ENCODE results near the gene ZNF768. TPM values are rescaled to one million over a fixed set of nuclear protein-coding genes. Genes with fewer than 3 reads are reported as not detected.

The ZNF768 gene
- total and polyA plus RNA-seq, 2 donors from 2014 or later, result 36.2 to 46.9 TPM

DNA sequence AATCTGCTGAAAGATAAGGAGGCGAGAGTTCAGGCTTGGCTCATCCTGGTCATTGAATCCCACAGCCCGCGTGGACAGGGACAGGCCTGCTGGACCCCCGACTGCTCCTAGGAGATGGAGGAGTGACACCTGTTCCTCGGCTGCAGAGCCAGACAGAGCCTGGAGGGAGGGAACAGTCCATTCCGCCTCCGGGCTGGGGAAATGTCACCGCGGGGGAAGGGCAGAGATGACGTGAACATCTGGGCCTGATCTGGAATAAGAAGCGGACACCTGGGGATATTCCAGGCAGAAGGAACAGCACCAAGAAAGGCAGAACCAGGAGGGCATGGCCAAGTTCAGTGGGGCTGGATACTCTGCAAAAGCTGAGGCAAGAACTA, 6.8 kb upstream of the ZNF768 start:
- Histone ChIP-seq H3K9me3 (ENCODE audit: control insufficient read depth in 2 of 3, insufficient read depth in 1 of 3, low read length in 3 of 3) (no peaks in the 10 kb centered on the region), H3K27me3 (ENCODE audit: control insufficient read depth, insufficient read depth, low read length) (no peaks in the 10 kb centered on the region), H3K4me1 (ENCODE audit: control insufficient read depth in 2 of 3, insufficient read depth in 2 of 3, low read depth in 1 of 3, low read length in 3 of 3) (peaks cover 0 to 11% (median 8%) of the 10 kb centered on the region in 3 donors), H3K9ac (ENCODE audit: low read length in 3 of 3) (peak overlapping the region in 1 of 3 donors; percentile 27), H3K4me3 (ENCODE audit: low read length in 3 of 3) (no peak overlapping the region), H3K36me3 (ENCODE audit: control insufficient read depth in 2 of 3, insufficient read depth in 3 of 3, low read length in 3 of 3) (peaks cover 0 to 6% (median 2%) of the 10 kb centered on the region in 3 donors), H3K27ac (ENCODE audit: low read depth in 2 of 2, low read length in 2 of 2) (no peak overlapping the region)
- no peak for FAIRE-seq
- intact Hi-C loops (cut with DNase I), result no loop called here
- peak in 3 of 5 donors; percentile 24 to 68 (median 42) for DNase-seq
- TF ChIP-seq, protein P1, sequence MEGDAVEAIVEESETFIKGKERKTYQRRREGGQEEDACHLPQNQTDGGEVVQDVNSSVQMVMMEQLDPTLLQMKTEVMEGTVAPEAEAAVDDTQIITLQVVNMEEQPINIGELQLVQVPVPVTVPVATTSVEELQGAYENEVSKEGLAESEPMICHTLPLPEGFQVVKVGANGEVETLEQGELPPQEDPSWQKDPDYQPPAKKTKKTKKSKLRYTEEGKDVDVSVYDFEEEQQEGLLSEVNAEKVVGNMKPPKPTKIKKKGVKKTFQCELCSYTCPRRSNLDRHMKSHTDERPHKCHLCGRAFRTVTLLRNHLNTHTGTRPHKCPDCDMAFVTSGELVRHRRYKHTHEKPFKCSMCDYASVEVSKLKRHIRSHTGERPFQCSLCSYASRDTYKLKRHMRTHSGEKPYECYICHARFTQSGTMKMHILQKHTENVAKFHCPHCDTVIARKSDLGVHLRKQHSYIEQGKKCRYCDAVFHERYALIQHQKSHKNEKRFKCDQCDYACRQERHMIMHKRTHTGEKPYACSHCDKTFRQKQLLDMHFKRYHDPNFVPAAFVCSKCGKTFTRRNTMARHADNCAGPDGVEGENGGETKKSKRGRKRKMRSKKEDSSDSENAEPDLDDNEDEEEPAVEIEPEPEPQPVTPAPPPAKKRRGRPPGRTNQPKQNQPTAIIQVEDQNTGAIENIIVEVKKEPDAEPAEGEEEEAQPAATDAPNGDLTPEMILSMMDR (IDR thresholded peaks at IDR 0.05; ENCODE audit: borderline replicate concordance, extremely low read depth, insufficient read depth), result no peak

DNA sequence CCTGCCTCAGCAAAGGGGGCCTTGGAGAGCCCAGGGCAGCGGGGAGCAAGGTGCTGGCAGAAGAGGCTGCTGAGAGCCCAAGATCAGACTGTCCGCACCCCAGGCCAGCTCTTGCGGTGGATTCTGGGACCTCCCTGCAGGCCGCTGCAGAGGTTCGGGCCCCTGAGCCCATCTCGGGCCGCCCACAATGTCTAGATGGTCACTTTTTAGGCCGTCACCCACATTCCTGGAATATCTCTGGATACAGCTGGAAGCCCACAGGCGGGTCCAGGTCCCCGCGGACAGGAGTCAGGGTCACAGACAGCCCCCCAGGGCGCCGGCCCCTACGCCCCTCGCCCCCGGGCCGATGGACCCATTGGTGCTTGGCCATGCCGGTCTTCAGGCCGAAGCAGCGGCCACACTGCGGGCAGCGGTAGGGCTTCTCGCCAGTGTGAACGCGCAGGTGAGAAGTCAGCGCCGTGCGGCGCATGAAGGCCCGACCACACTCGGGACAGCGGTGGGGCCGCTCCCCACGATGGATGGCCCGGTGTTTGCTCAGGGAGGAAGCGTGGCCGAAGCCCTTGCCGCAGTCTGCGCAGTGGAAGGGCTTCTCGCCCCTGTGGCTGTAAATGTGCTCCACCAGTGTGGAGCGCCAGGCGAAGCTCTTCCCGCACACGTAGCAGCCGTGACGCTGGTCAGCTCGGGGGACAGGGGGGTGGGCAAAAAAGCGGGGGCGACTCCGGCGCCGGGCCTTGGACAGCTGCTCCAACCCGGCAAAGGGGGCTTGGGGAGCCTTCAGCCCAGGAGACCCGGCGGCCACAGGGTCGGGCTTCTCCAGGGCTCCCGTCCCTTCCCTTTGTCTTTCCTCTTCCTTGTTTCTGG, 6.1 kb upstream of the ZNF768 start:
- H3K4me1 ChIP-seq (ENCODE audit: control insufficient read depth in 2 of 3, insufficient read depth in 2 of 3, low read depth in 1 of 3, low read length in 3 of 3), result peaks cover 3 to 16% (median 13%) of the 10 kb centered on the region in 3 donors
- no peaks in the 10 kb centered on the region for H3K9me3 ChIP-seq (ENCODE audit: control insufficient read depth in 2 of 3, insufficient read depth in 1 of 3, low read length in 3 of 3)
- no peaks in the 10 kb centered on the region for H3K27me3 ChIP-seq (ENCODE audit: control insufficient read depth, insufficient read depth, low read length)
- no peak overlapping the region for H3K27ac ChIP-seq (ENCODE audit: low read depth in 2 of 2, low read length in 2 of 2)
- H3K36me3 ChIP-seq (ENCODE audit: control insufficient read depth in 2 of 3, insufficient read depth in 3 of 3, low read length in 3 of 3), result peaks cover 0 to 6% (median 2%) of the 10 kb centered on the region in 3 donors
- DNase-seq (peak in 1 of 5 donors; percentile 70), FAIRE-seq (no peak)
- H3K9ac ChIP-seq (ENCODE audit: low read length in 3 of 3), result no peak overlapping the region
- intact Hi-C loops (cut with DNase I), result no loop called here
- TF ChIP-seq, protein P1 (IDR thresholded peaks at IDR 0.05; ENCODE audit: borderline replicate concordance, extremely low read depth, insufficient read depth), result no peak
- H3K4me3 ChIP-seq (ENCODE audit: low read length in 3 of 3), result no peak overlapping the region

DNA sequence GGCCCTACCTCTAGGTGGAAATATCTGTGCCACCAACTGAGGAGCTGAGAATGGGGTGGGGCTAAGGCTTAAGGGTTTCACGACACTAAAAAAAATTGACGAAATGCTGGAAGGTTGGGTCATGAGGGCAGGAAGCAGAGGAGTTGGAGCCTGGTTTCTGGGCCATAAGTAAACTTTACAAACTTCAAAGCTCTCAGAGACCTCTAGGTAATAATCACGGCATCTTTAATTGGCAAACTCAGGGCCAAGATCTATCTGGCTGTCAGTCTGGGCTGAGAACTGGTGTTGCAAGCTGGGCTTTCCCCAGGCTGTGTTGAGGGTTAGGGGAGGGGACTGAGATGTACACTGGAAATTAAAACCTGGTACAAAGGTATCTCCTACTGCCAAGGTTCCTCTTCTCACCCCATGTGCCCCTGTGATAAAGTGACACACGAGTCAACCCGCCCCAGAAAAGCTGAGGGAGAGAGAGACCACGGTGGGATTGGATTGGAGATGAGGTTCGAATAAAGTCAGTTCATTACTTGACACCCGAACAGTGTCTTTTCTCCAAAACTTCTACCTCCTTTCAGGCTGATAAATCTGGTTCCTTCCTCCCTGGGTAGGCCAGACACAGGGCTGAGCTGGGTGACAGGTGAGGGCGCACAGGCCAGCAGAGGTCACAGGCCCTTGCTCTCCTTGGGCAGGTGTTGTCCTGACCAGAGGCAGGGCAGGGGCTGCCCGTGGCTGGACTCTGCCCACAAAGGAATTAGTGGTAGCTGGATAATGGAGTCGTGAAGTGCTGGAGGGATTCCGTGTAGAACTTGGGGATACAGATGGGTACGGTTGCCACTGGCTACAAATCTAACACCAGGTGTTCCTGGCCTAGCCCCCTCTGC, 4.0 kb upstream of the ZNF768 start:
- TF ChIP-seq, protein P1 (IDR thresholded peaks at IDR 0.05; ENCODE audit: borderline replicate concordance, extremely low read depth, insufficient read depth), result no peak

More for the DNA sequence above, 4.0 kb upstream of the ZNF768 start:
- intact Hi-C loops (cut with DNase I), result no loop called here
- no peak for FAIRE-seq
- H3K27ac ChIP-seq (ENCODE audit: low read depth in 2 of 2, low read length in 2 of 2), result no peak overlapping the region
- H3K27me3 ChIP-seq (ENCODE audit: control insufficient read depth, insufficient read depth, low read length), result no peaks in the 10 kb centered on the region
- H3K4me3 ChIP-seq (ENCODE audit: low read length in 3 of 3), result no peak overlapping the region
- H3K9me3 ChIP-seq (ENCODE audit: control insufficient read depth in 2 of 3, insufficient read depth in 1 of 3, low read length in 3 of 3), result no peaks in the 10 kb centered on the region
- H3K36me3 ChIP-seq (ENCODE audit: control insufficient read depth in 2 of 3, insufficient read depth in 3 of 3, low read length in 3 of 3), result peaks cover 0 to 6% (median 2%) of the 10 kb centered on the region in 3 donors
- peak in 1 of 5 donors; percentile 39 for DNase-seq
- no peak overlapping the region for H3K9ac ChIP-seq (ENCODE audit: low read length in 3 of 3)
- H3K4me1 ChIP-seq (ENCODE audit: control insufficient read depth in 2 of 3, insufficient read depth in 2 of 3, low read depth in 1 of 3, low read length in 3 of 3), result peaks cover 4 to 14% (median 10%) of the 10 kb centered on the region in 3 donors
